Common myeloid progenitor, CD34-positive (primary cell): ENCODE measurements around the gene OXCT1.

Experiments
- CTCF ChIA-PET: fragments of 350-600 bp; sonication (Branson Sonifier 250); formaldehyde crosslinking; loops from one replicate; lab custom pipeline; 2021; ENCODE audit warnings: antibody characterized with exemption; lab: Charles Lee
- POLR2A ChIA-PET: fragments of 350-600 bp; sonication (Branson Sonifier 250); formaldehyde crosslinking; loops from one replicate; lab custom pipeline; 2021; ENCODE audit warnings: antibody characterized with exemption; lab: Charles Lee
- DNase-seq, 3 donors: peaks; one replicate each; pipeline versions ENCODE4 v3.0.0 to v3.0.0-alpha.2; 2013
- H3K27ac ChIP-seq, 2 experiments: 1 replicate in 1 of 2; 2 replicates in 1 of 2; pipeline ENCODE4 v1.7.0; 2013; ENCODE audit warnings: inconsistent platforms in 2 of 2, low read length in 2 of 2, mild to moderate bottlenecking in 2 of 2, low read depth in 1 of 2, moderate library complexity in 1 of 2; ENCODE audit not compliant: severe bottlenecking in 2 of 2, insufficient read depth in 1 of 2, poor library complexity in 1 of 2
- H3K27me3 ChIP-seq, 5 experiments: replicated peaks in 2 of 5; 1 replicate in 3 of 5; 2 replicates in 2 of 5; pipeline versions ENCODE4 v1.6.1 to v1.7.0; 2013; ENCODE audit warnings: low read length in 4 of 5, mild to moderate bottlenecking in 2 of 5, moderate library complexity in 2 of 5, inconsistent platforms in 1 of 5; ENCODE audit not compliant: insufficient read depth in 5 of 5, control insufficient read depth in 4 of 5
- H3K36me3 ChIP-seq, 4 experiments: 1 replicate in 2 of 4; 2 replicates in 2 of 4; pipeline versions ENCODE4 v1.6.1 to v1.7.0; 2013; ENCODE audit warnings: low read length in 3 of 4, control low read depth in 1 of 4, mild to moderate bottlenecking in 1 of 4; ENCODE audit not compliant: control insufficient read depth in 4 of 4, insufficient read depth in 4 of 4
- H3K4me1 ChIP-seq, 4 experiments: 1 replicate in 3 of 4; 2 replicates in 1 of 4; pipeline versions ENCODE4 v1.6.1 to v1.7.1; 2013; ENCODE audit warnings: low read length in 3 of 4, mild to moderate bottlenecking in 3 of 4, control low read depth in 1 of 4, inconsistent platforms in 1 of 4, moderate library complexity in 1 of 4; ENCODE audit not compliant: control insufficient read depth in 4 of 4, insufficient read depth in 4 of 4; ENCODE audit errors: control extremely low read depth in 1 of 4
- H3K4me3 ChIP-seq, 7 experiments: 1 replicate in 4 of 7; 2 replicates in 3 of 7; pipeline versions ENCODE4 v1.5.1 to v1.7.0; 2013; ENCODE audit warnings: mild to moderate bottlenecking in 7 of 7, low read length in 6 of 7, moderate library complexity in 6 of 7, inconsistent platforms in 2 of 7, low read depth in 2 of 7, control low read depth in 1 of 7; ENCODE audit not compliant: insufficient read depth in 4 of 7, control insufficient read depth in 1 of 7; ENCODE audit errors: extremely low read depth in 1 of 7
- H3K9me3 ChIP-seq, 5 experiments: 1 replicate in 4 of 5; 2 replicates in 1 of 5; pipeline versions ENCODE4 v1.6.1 to v1.7.1; 2013; ENCODE audit warnings: low read length in 4 of 5, mild to moderate bottlenecking in 2 of 5, inconsistent platforms in 1 of 5, low read depth in 1 of 5, moderate library complexity in 1 of 5; ENCODE audit not compliant: control insufficient read depth in 4 of 5, insufficient read depth in 2 of 5; ENCODE audit errors: control extremely low read depth in 1 of 5
- WGBS: methylation state at CpG from one replicate; pipeline ENCODE4 v1.1.5; 2013; ENCODE audit not compliant: insufficient coverage; 5-methylcytosine and 5-hydroxymethylcytosine counted together

OXCT1 gene

GRCh38 chr5:41903382-41903891 is 33.2 kb upstream of the OXCT1 start:
- peak in 1 of 3 donors; percentile 1 for DNase-seq
- peak overlapping the region; percentile 78 to 98 (median 88) for H3K4me3 ChIP-seq
- ChIA-PET CTCF (interaction anchor here (0.8 to 1.4 kb wide), 4 partner anchors 9 to 47 kb away, joined by 3 to 6 read pairs (median 4); partner anchors contain the start of genes FBXO4 and OXCT1), POLR2A (interaction anchor here (1.0 to 2.2 kb wide), 4 partner anchors 9 to 1089 kb away, joined by 3 to 18 read pairs (median 5); partner anchors contain the start of gene FBXO4)
- peaks cover 10 to 22% (median 17%) of the 10 kb centered on the region in 4 experiments for H3K4me1 ChIP-seq
- H3K27me3 ChIP-seq: peaks cover 0 to 4% (median 2%) of the 10 kb centered on the region in 5 experiments
- H3K9me3 ChIP-seq: no peaks in the 10 kb centered on the region
- H3K27ac ChIP-seq: peak overlapping the region; percentile 59 to 98
- WGBS: 49% methylated on average over 4 of the region's 8 CpGs
- H3K36me3 ChIP-seq: peaks cover 4 to 13% (median 7%) of the 10 kb centered on the region in 4 experiments

- H3K27me3 ChIP-seq: peaks cover 12 to 41% (median 17%) of the 10 kb centered on the region in 5 experiments
- no peak overlapping the region for H3K4me3 ChIP-seq
- ChIA-PET POLR2A (no interaction called here), CTCF (no interaction called here)
- DNase-seq: no peak
- H3K9me3 ChIP-seq: no peaks in the 10 kb centered on the region
- 7% methylated on average over 2 of the region's 2 CpGs for WGBS
- peaks cover 0 to 2% (median 0%) of the 10 kb centered on the region in 4 experiments for H3K4me1 ChIP-seq
- no peaks in the 10 kb centered on the region for H3K36me3 ChIP-seq
- no peak overlapping the region for H3K27ac ChIP-seq
These were observed 26.0 kb upstream of the OXCT1 start for GRCh38 chr5:41896230-41896629.

GRCh38 chr5:41893074-41893851 is 23.0 kb upstream of the OXCT1 start:
- 90% methylated on average over 2 of the region's 3 CpGs for WGBS
- Histone ChIP-seq H3K36me3 (no peaks in the 10 kb centered on the region), H3K27ac (no peak overlapping the region), H3K9me3 (no peaks in the 10 kb centered on the region), H3K4me3 (no peak overlapping the region), H3K4me1 (peaks cover 0 to 2% (median 0%) of the 10 kb centered on the region in 4 experiments), H3K27me3 (peaks cover 10 to 38% (median 15%) of the 10 kb centered on the region in 5 experiments)
- ChIA-PET CTCF (interaction anchor here (0.6 kb wide), 1 partner anchor 702 kb away, joined by 3 read pairs; no protein-coding TSS in a partner anchor), POLR2A (interaction anchor here (2.5 kb wide), 1 partner anchor 11 kb away, joined by 7 read pairs; the partner anchor contains the start of gene RIMOC1)
- no peak for DNase-seq

- Histone ChIP-seq H3K36me3 (no peaks in the 10 kb centered on the region), H3K4me3 (no peak overlapping the region), H3K4me1 (peaks cover 0 to 2% (median 0%) of the 10 kb centered on the region in 4 experiments), H3K9me3 (no peaks in the 10 kb centered on the region), H3K27me3 (peaks cover 10 to 31% (median 15%) of the 10 kb centered on the region in 5 experiments), H3K27ac (no peak overlapping the region)
- DNase-seq: no peak
- CTCF ChIA-PET: no interaction called here
- POLR2A ChIA-PET: no interaction called here
These were observed 21.8 kb upstream of the OXCT1 start for GRCh38 chr5:41892031-41892430.

GRCh38 chr5:41891066-41891707 is 21.0 kb upstream of the OXCT1 start:
- no peak overlapping the region for H3K27ac ChIP-seq
- peaks cover 4 to 23% (median 7%) of the 10 kb centered on the region in 5 experiments for H3K27me3 ChIP-seq
- H3K4me3 ChIP-seq: no peak overlapping the region
- no peak for DNase-seq
- H3K9me3 ChIP-seq: no peaks in the 10 kb centered on the region
- CTCF ChIA-PET: no interaction called here
- POLR2A ChIA-PET: no interaction called here
- no peaks in the 10 kb centered on the region for H3K36me3 ChIP-seq
- 100% methylated on average over 1 of the region's 2 CpGs for WGBS
- H3K4me1 ChIP-seq: peaks cover 0 to 2% (median 0%) of the 10 kb centered on the region in 4 experiments

- CTCF ChIA-PET: no interaction called here
- no peaks in the 10 kb centered on the region for H3K9me3 ChIP-seq
These were observed 15.1 kb upstream of the OXCT1 start for GRCh38 chr5:41885286-41885685.

More at GRCh38 chr5:41885286-41885685, 15.1 kb upstream of the OXCT1 start:
- H3K4me1 ChIP-seq: no peaks in the 10 kb centered on the region
- H3K27ac ChIP-seq: no peak overlapping the region
- H3K27me3 ChIP-seq: peaks cover 0 to 10% (median 0%) of the 10 kb centered on the region in 5 experiments
- DNase-seq: no peak
- H3K36me3 ChIP-seq: no peaks in the 10 kb centered on the region
- POLR2A ChIA-PET: no interaction called here
- H3K4me3 ChIP-seq: no peak overlapping the region
